Gastrocnemius medialis (tissue), 4 donors: Measurements from ENCODE around the gene ACYP1.

ENCODE experiments used
- CTCF ChIP-seq, 5 experiments: fragments of 450-650 bp in 3 of 5; fragments of 200-600 bp in 2 of 5; sonication (generic) in 2 of 5; IDR thresholded peaks in 4 of 5; conservative IDR thresholded peaks in 1 of 5; 1 replicate in 4 of 5; 2 replicates in 1 of 5; pipeline ENCODE4 v1.5.1; 2016 to 2019; ENCODE audit warnings: antibody characterized with exemption in 5 of 5, mild to moderate bottlenecking in 3 of 5, moderate library complexity in 3 of 5
- POLR2A ChIP-seq, 2 donors: fragments of 450-650 bp; IDR thresholded peaks; one replicate each; pipeline ENCODE4 v1.6.1; 2017; ENCODE audit warnings: antibody characterized with exemption in 2 of 2, mild to moderate bottlenecking in 2 of 2, moderate library complexity in 2 of 2

- TF ChIP-seq POLR2A (IDR thresholded peaks at IDR 0.05) (no peak), CTCF (IDR thresholded peaks at IDR 0.05 in 4 of 5, conservative IDR thresholded peaks at IDR 0.05 in 1 of 5) (no peak)
Observed at GRCh38 chr14:75092698-75093097, 28.9 kb upstream of the ACYP1 start.
